Effector memory CD8-positive, alpha-beta T cell (primary cell): ENCODE results near the gene PLCB1.

ENCODE experiments used
- ATAC-seq: fragments of 150-1000 bp; cut with Tn5 transposase; replicated peaks from 2 replicates; pipeline ENCODE4 v1.10.0; 2021; ENCODE audit warnings: mild to moderate bottlenecking, moderate library complexity
- DNase-seq, 3 experiments: peaks; one replicate each; pipeline ENCODE4 v3.0.0; 2021
- H3K27ac Mint-ChIP-seq, 2 donors: one replicate each; pipeline ENCODE4 v1.8.0; 2022; ENCODE audit warnings: mild to moderate bottlenecking in 2 of 2, mixed read lengths in 2 of 2, moderate library complexity in 2 of 2
- H3K27me3 Mint-ChIP-seq, 2 donors: one replicate each; pipeline ENCODE4 v1.8.0; 2022; ENCODE audit warnings: mixed read lengths in 2 of 2
- H3K36me3 Mint-ChIP-seq: one replicate; pipeline ENCODE4 v1.8.0; 2022; ENCODE audit warnings: mild to moderate bottlenecking, moderate library complexity, mixed read lengths; ENCODE audit not compliant: insufficient read depth
- H3K4me1 Mint-ChIP-seq, 2 donors: one replicate each; pipeline ENCODE4 v1.8.0; 2022; ENCODE audit warnings: low read depth in 2 of 2, mixed read lengths in 2 of 2
- H3K4me3 Mint-ChIP-seq, 2 donors: one replicate each; pipeline ENCODE4 v1.8.0; 2022; ENCODE audit warnings: mild to moderate bottlenecking in 2 of 2, mixed read lengths in 2 of 2, moderate library complexity in 2 of 2
- H3K9me3 Mint-ChIP-seq, 2 donors: one replicate each; pipeline ENCODE4 v1.8.0; 2022; ENCODE audit warnings: mixed read lengths in 2 of 2

The PLCB1 gene

DNA sequence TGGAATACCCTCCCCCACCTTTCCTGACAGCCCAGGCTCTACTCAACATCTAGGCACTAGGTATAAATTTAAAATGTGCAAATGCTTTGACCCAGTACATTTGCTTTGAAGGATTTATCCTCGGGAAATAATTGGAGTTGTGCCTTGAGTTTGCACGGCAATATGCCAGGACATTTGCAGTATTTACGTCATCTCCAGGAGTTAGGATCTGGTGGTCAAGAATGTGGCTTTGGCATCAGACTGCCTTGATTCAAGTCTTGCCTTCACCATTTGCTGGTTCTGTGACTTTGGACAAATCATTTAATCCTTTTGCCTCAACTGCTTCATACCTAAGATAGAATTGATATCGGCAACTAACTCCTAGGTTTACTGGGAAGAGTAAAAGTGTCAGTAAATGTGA, 169.6 kb downstream of the PLCB1 start:
- Mint-ChIP-seq H3K36me3 (peaks cover 6% of the 10 kb centered on the region), H3K4me3 (no peak overlapping the region), H3K27me3 (no peaks in the 10 kb centered on the region), H3K9me3 (no peaks in the 10 kb centered on the region), H3K27ac (no peak overlapping the region), H3K4me1 (peaks cover 14 to 19% of the 10 kb centered on the region in 2 donors)
- ATAC-seq (no peak), DNase-seq (no peak)

DNA sequence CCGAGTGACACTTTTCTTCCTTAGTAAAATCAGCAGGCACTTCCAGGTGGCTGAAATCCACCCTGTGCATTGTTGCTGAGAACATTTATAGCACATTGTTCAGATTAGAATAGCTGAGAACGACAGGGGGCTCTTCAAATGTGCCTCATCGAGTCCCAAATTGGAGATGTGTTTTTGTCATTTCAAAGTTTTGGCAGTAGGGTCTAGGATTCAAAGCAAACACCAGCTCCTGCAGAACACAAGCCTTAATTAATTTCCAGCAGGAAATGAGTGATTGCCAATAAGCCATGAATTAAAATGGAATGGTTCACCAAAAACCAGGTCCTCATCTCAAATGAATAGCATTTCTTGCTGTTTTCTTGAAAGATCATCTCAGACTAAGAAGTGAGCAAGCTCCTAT, 171.6 kb downstream of the PLCB1 start:
- no peak for ATAC-seq
- Mint-ChIP-seq H3K4me1 (peaks cover 14 to 19% of the 10 kb centered on the region in 2 donors), H3K27ac (no peak overlapping the region), H3K36me3 (peaks cover 6% of the 10 kb centered on the region), H3K27me3 (no peaks in the 10 kb centered on the region), H3K4me3 (no peak overlapping the region), H3K9me3 (no peaks in the 10 kb centered on the region)
- no peak for DNase-seq

DNA sequence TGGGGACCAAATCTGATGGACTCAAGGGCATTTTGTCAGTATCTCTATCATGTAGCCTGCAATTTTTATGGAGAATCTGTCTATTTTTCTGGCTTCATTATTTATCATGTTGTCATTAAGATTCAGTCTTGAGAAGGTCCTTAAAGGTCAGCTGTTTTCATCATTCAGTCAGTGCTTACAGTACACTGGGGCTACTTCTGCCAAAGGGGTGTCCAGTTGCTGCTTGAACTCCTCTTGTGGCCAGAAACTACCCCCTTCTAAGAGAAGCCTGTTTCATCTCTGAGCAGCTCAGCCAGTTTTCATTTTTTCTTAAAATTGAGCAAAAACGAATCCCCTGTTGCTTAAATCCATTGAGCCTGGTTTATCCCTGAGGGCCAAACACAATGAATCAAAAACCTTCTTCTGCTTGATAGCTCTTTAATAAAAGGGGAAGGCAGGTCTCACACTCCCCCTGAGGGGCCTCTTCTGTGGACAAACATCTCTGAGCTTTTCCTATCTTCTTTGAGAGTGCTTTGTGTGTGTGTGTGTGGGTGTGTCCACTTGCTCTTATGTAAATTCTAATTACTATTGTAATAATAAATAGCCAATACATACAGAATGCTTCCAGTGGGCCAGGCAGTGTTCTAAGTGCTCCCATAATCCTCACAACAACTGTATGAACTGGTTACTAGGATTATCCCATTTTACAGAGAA, 172.2 kb downstream of the PLCB1 start:
- DNase-seq, result no peak
- no peak overlapping the region for H3K27ac Mint-ChIP-seq
- H3K36me3 Mint-ChIP-seq, result peaks cover 6% of the 10 kb centered on the region
- ATAC-seq, result no peak
- no peak overlapping the region for H3K4me3 Mint-ChIP-seq
- no peaks in the 10 kb centered on the region for H3K9me3 Mint-ChIP-seq
- H3K27me3 Mint-ChIP-seq, result no peaks in the 10 kb centered on the region
- H3K4me1 Mint-ChIP-seq, result peaks cover 14 to 19% of the 10 kb centered on the region in 2 donors

DNA sequence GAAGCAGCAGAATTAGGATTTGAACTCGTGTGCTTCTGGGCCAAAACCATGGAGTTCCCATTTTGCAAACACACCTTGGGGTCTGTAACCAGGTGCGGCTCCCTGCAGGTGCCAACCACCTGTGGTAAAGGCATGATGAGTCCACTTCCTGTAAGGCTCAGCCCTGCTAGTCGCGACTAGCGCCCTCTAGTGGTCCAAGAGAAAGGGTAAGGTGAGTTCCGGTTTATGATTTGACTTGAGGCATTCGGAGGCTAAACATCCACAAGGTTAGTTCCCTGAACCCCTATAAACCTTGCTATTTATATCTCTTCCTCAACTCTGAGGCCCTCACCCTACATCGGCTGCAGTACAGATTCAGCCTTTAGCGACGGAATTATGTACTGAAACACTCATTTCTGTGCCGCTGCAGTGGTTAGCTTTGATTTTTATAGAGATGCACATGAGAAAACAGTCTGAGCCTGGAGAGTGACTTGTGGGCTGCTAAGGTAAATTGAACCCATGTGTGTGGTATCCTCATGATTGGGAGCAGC, 173.4 kb downstream of the PLCB1 start:
- H3K36me3 Mint-ChIP-seq, result peaks cover 6% of the 10 kb centered on the region
- peak; percentile 100 for ATAC-seq
- H3K27me3 Mint-ChIP-seq, result no peaks in the 10 kb centered on the region
- H3K4me3 Mint-ChIP-seq, result no peak overlapping the region
- H3K9me3 Mint-ChIP-seq, result no peaks in the 10 kb centered on the region
- peak; percentile 72 to 81 (median 74) for DNase-seq
- peaks cover 14% of the 10 kb centered on the region in 2 donors for H3K4me1 Mint-ChIP-seq
- no peak overlapping the region for H3K27ac Mint-ChIP-seq

DNA sequence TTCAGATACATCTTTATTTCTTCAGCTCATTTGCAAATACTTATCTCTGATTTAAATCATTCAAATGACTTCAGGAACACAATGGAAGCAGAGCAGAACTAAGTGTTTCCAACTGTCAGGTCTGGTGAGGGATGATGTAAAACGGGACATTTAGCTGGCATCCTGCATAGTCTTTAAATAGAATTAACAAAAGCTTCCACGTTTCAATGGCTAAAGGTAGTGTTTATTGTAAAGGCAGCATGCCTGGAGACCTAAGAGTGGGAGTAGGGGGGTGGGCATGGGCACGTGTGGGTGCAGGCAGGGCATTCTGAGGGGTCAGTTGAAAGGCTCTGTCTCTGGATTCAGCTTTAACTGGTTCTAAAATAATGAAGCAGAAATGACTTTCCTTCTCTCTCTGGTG, 174.9 kb downstream of the PLCB1 start:
- Mint-ChIP-seq H3K36me3 (peaks cover 6% of the 10 kb centered on the region), H3K9me3 (no peaks in the 10 kb centered on the region), H3K27ac (no peak overlapping the region), H3K4me1 (peaks cover 12 to 15% of the 10 kb centered on the region in 2 donors), H3K4me3 (no peak overlapping the region), H3K27me3 (no peaks in the 10 kb centered on the region)
- DNase-seq (no peak), ATAC-seq (no peak)

DNA sequence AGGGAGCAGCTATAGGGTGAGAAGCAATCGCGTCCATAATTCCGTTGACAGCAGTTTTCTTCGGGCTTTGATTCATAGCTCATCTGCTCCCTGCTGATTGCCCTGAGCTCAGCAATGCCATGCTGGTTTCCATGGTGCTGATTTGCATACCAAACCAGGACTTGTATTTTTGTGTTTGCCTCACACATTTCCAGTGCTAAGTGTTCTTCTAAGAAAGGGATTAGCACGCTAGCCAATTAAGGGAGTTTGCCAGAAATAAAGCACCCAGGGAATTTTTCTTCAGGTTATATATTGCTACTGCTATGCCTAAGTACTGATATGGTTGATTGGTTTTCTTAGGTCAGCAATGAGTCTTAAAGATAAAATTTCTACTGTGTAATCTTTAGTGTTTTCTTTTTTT, 177.6 kb downstream of the PLCB1 start:
- Mint-ChIP-seq H3K4me3 (no peak overlapping the region), H3K27me3 (no peaks in the 10 kb centered on the region), H3K36me3 (peaks cover 6% of the 10 kb centered on the region), H3K4me1 (peaks cover 14 to 19% of the 10 kb centered on the region in 2 donors), H3K27ac (no peak overlapping the region), H3K9me3 (no peaks in the 10 kb centered on the region)
- no peak for DNase-seq
- ATAC-seq, result no peak

DNA sequence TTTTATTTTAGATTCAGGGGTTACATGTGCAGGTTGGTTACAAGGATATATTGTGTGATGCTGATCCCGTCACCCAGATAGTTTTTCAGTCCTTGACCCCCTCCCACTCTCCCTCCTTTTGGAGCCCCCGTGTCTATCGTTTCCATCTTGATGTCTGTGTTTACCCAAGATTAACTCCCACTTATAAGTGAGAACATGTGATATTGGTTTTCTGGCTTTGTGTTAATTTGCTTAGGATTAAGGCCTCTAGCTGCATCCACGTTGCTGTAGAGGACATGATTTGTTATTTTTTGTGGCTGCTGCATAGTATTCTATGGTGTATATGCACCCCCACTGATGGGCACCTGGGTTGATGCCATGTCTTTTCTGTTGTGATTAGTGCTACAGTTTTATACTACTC, 178.6 kb downstream of the PLCB1 start:
- H3K4me1 Mint-ChIP-seq, result peaks cover 6 to 9% of the 10 kb centered on the region in 2 donors
- H3K27ac Mint-ChIP-seq, result no peak overlapping the region
- no peak overlapping the region for H3K4me3 Mint-ChIP-seq

DNA sequence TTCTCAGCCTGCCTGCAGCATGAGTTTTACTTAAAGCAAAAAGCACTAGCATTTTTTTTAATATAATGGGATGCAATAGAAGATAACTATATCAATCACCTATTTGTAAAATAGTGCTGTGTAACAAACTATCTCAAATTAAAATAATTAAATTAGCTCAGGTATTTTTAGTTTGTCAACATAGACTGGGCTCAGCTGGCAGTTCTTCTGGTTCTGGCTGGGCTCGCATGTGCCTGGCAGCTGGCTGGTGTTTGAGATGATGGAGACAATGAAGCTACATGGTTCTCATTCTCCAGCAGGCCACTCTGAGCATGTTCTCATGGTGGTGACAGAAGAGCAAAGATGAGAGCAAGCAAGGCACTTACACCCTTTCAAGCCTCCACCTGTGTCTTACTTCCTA, 181.0 kb downstream of the PLCB1 start:
- no peaks in the 10 kb centered on the region for H3K36me3 Mint-ChIP-seq
- no peak overlapping the region for H3K27ac Mint-ChIP-seq
- no peaks in the 10 kb centered on the region for H3K9me3 Mint-ChIP-seq
- DNase-seq (no peak), ATAC-seq (no peak)
- H3K4me1 Mint-ChIP-seq, result peaks cover 5 to 6% of the 10 kb centered on the region in 2 donors
- no peaks in the 10 kb centered on the region for H3K27me3 Mint-ChIP-seq
- no peak overlapping the region for H3K4me3 Mint-ChIP-seq

More for the DNA sequence above, 178.6 kb downstream of the PLCB1 start:
- DNase-seq (no peak), ATAC-seq (no peak)
- Mint-ChIP-seq H3K36me3 (peaks cover 1% of the 10 kb centered on the region), H3K27me3 (no peaks in the 10 kb centered on the region), H3K9me3 (no peaks in the 10 kb centered on the region)

DNA sequence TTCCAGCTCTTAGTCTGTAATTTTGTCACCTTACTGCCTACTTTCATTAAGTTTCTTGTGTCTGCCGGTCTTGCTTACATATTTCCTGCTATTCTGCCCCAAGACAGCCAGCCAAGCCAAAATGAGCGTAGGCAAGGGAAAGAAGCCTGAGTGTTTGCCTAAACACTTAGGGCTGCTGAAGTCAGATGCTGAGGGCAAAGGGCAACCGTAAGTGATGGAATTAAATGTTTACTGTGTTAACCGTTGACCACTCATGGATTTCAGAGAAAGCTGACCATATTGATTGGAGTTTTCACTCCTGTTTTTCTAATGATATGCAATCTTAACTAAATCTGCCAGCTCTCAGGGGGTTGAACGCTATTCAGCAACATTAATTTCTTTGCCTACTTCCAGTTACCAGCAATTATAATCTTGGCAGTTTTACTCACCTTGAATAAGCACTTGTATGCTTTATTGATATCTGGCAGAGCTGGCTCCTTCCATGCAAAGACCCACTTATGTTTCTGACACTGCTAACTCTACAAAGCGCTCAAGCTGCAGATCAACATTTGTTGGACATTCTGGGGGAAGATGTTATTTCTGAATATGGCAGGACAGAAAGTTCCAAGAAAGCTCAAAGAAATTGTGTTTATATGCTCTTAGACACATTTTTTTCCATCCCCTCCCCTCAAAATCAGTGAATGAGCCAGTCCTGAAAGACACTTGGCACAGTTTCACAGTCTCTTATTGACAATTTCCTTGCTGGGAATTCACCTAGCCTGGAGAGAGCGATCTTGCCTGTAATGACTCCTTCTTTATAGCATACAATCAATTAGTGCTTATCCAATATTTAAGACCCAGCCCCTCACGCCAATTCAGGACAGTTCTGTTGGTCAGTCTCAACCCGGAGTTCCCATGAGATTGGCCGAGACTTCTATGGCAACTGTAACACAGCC, 183.8 kb downstream of the PLCB1 start:
- H3K36me3 Mint-ChIP-seq, result no peaks in the 10 kb centered on the region
- no peaks in the 10 kb centered on the region for H3K27me3 Mint-ChIP-seq
- H3K4me1 Mint-ChIP-seq, result peaks cover 5 to 10% of the 10 kb centered on the region in 2 donors
- ATAC-seq (no peak), DNase-seq (no peak)
- H3K27ac Mint-ChIP-seq, result no peak overlapping the region
- no peaks in the 10 kb centered on the region for H3K9me3 Mint-ChIP-seq
- H3K4me3 Mint-ChIP-seq, result no peak overlapping the region

DNA sequence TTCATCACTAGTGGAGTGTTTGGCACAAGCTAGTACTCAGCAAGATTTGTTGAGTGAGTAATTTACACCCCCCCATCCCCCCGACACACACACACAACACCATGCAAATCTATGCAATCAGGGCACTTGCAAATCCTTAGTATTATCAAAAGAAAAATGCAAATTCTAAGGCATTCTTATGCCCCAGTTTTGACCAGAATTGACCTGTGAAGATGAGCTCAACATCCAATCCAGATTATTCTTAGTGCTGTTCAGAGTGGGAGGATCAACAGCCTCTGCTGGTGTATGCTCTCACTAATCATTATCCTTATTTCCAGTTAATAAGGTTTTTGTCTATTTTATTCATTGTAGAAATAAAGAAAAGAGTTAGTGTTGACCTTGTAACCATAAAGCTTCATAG, 185.4 kb downstream of the PLCB1 start:
- H3K4me3 Mint-ChIP-seq, result no peak overlapping the region
- H3K27ac Mint-ChIP-seq, result no peak overlapping the region
- no peaks in the 10 kb centered on the region for H3K9me3 Mint-ChIP-seq
- no peak for DNase-seq
- H3K4me1 Mint-ChIP-seq, result peaks cover 0 to 10% of the 10 kb centered on the region in 2 donors
- ATAC-seq, result no peak
- H3K36me3 Mint-ChIP-seq, result no peaks in the 10 kb centered on the region
- no peaks in the 10 kb centered on the region for H3K27me3 Mint-ChIP-seq

DNA sequence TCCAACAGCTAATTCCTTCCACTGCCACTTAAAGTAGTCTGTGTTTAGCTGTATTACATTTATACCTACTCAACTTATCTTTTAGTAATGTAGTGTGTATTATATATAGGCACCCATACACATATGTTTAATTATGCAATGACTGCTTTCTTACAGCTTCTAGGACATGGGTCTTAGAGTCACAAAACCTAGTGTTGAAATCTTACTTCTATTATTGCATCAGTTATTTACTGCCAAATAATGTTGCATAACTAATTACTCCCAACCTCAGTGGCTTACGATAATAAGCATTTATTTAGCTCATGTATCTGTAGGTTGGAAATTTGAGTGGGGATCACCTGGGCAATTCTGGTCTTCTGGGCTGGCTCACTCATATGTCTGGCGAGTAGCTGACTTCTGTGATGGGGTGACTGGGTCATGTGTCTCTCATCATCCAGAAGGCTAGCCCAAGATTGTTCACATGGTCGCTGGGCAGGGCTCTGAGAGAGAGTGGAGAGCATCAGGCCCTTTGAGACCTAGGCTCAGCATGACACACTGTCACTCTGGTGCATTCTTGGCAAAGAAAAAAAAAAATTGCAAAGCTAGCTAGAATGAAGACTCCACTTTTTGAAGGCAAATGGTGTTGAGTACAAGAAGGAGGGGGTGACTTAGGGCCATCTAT, 187.0 kb downstream of the PLCB1 start:
- Mint-ChIP-seq H3K4me3 (no peak overlapping the region), H3K36me3 (no peaks in the 10 kb centered on the region), H3K9me3 (no peaks in the 10 kb centered on the region), H3K4me1 (peaks cover 0 to 8% of the 10 kb centered on the region in 2 donors), H3K27me3 (no peaks in the 10 kb centered on the region), H3K27ac (no peak overlapping the region)
- ATAC-seq (no peak), DNase-seq (no peak)

DNA sequence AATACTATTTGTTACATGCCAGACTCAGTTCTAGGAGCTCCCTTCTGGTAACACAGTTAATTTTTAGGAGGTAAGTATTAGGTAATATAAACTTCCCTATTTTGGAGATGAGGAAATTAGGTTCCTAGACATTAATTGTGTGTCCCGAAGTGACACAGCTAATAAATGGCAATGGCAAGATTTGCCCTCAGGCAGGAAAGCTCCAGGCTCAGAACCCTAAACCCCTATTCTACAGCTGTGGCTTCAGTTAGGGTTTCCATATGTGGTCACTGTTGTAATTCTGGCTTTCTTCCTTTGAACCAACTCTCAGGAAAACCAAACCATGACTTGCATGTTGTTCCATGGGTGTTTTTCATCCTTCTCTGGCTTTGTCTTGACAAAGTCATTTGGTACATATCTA, 188.2 kb downstream of the PLCB1 start:
- H3K36me3 Mint-ChIP-seq, result no peaks in the 10 kb centered on the region
- no peak overlapping the region for H3K27ac Mint-ChIP-seq
- ATAC-seq, result no peak
- H3K4me1 Mint-ChIP-seq, result peaks cover 0 to 6% of the 10 kb centered on the region in 2 donors
- H3K27me3 Mint-ChIP-seq, result no peaks in the 10 kb centered on the region
- H3K9me3 Mint-ChIP-seq, result no peaks in the 10 kb centered on the region
- H3K4me3 Mint-ChIP-seq, result no peak overlapping the region
- no peak for DNase-seq

DNA sequence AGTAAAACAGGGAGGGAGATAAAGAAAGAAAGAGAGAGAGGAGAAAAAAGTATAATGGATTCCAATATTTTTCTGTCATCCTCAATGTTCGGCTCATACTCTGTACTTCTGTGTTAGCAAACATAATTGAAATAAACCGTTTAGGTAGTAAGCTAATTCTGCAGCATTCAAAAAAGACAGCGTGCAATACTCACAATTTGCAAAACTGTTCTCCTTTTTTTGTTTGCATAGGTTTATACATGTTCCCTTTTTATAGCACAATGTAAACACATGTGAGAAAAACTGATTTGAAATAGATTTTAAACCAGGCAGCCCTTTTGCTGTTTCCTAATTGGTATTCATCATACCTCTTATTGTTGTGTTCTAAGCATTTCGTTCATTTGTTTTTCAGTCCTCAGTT, 188.9 kb downstream of the PLCB1 start:
- Mint-ChIP-seq H3K4me3 (no peak overlapping the region), H3K27me3 (no peaks in the 10 kb centered on the region), H3K36me3 (no peaks in the 10 kb centered on the region), H3K4me1 (peaks cover 0 to 8% of the 10 kb centered on the region in 2 donors), H3K9me3 (no peaks in the 10 kb centered on the region), H3K27ac (no peak overlapping the region)
- DNase-seq (no peak), ATAC-seq (no peak)
